Neuron (in vitro differentiated cells): Measurements from ENCODE around the gene ATP8A2.

ENCODE experiments used
- H2AFZ ChIP-seq: one replicate; pipeline ENCODE4 v1.6.1; 2013; ENCODE audit warnings: low read depth, mild to moderate bottlenecking, inconsistent platforms, low read length, moderate library complexity
- H3K27me3 ChIP-seq: one replicate; pipeline ENCODE4 v1.6.1; 2013; ENCODE audit warnings: low read length; ENCODE audit not compliant: insufficient read depth
- H3K36me3 ChIP-seq: one replicate; pipeline ENCODE4 v1.6.1; 2013; ENCODE audit warnings: low read length; ENCODE audit not compliant: insufficient read depth
- H3K4me1 ChIP-seq: one replicate; pipeline ENCODE4 v1.6.1; 2013; ENCODE audit warnings: low read length; ENCODE audit not compliant: insufficient read depth
- H3K4me3 ChIP-seq: 2 replicates; pipeline ENCODE4 v1.5.1; 2013; ENCODE audit warnings: mild to moderate bottlenecking, low read length, moderate library complexity
- H3K9me3 ChIP-seq: one replicate; pipeline ENCODE4 v1.6.1; 2013; ENCODE audit warnings: low read length

Gene ATP8A2

GRCh38 chr13:25965596-25965995, 593.8 kb downstream of the ATP8A2 start:
- Histone ChIP-seq H3K4me3 (no peak overlapping the region), H3K27me3 (no peaks in the 10 kb centered on the region), H2AFZ (no peak overlapping the region)

GRCh38 chr13:25966086-25966485, 594.3 kb downstream of the ATP8A2 start:
- no peaks in the 10 kb centered on the region for H3K27me3 ChIP-seq
- H3K4me1 ChIP-seq: no peaks in the 10 kb centered on the region
- H3K9me3 ChIP-seq: no peaks in the 10 kb centered on the region
- no peaks in the 10 kb centered on the region for H3K36me3 ChIP-seq
- no peak overlapping the region for H3K4me3 ChIP-seq
- H2AFZ ChIP-seq: no peak overlapping the region

More at GRCh38 chr13:25965596-25965995, 593.8 kb downstream of the ATP8A2 start:
- H3K9me3 ChIP-seq: no peaks in the 10 kb centered on the region
- H3K36me3 ChIP-seq: no peaks in the 10 kb centered on the region
- no peaks in the 10 kb centered on the region for H3K4me1 ChIP-seq

GRCh38 chr13:25967144-25967543, 595.4 kb downstream of the ATP8A2 start:
- Histone ChIP-seq H2AFZ (no peak overlapping the region), H3K27me3 (no peaks in the 10 kb centered on the region), H3K4me3 (no peak overlapping the region), H3K9me3 (no peaks in the 10 kb centered on the region), H3K4me1 (no peaks in the 10 kb centered on the region), H3K36me3 (no peaks in the 10 kb centered on the region)

- no peak overlapping the region for H2AFZ ChIP-seq
- H3K4me3 ChIP-seq: no peak overlapping the region
- no peaks in the 10 kb centered on the region for H3K4me1 ChIP-seq
- H3K9me3 ChIP-seq: no peaks in the 10 kb centered on the region
- H3K27me3 ChIP-seq: no peaks in the 10 kb centered on the region
- no peaks in the 10 kb centered on the region for H3K36me3 ChIP-seq
Measured at GRCh38 chr13:25971047-25971446, 599.3 kb downstream of the ATP8A2 start.

- Histone ChIP-seq H2AFZ (no peak overlapping the region), H3K9me3 (no peaks in the 10 kb centered on the region), H3K4me1 (no peaks in the 10 kb centered on the region), H3K27me3 (no peaks in the 10 kb centered on the region), H3K4me3 (no peak overlapping the region), H3K36me3 (no peaks in the 10 kb centered on the region)
Measured at GRCh38 chr13:25971459-25972145, 599.8 kb downstream of the ATP8A2 start.

- Histone ChIP-seq H3K27me3 (no peaks in the 10 kb centered on the region), H3K4me1 (no peaks in the 10 kb centered on the region), H3K36me3 (no peaks in the 10 kb centered on the region), H3K9me3 (no peaks in the 10 kb centered on the region), H2AFZ (no peak overlapping the region), H3K4me3 (no peak overlapping the region)
Measured at GRCh38 chr13:25973085-25973484, 601.3 kb downstream of the ATP8A2 start.

GRCh38 chr13:25973576-25973975, 601.8 kb downstream of the ATP8A2 start:
- Histone ChIP-seq H3K9me3 (no peaks in the 10 kb centered on the region), H2AFZ (no peak overlapping the region), H3K36me3 (no peaks in the 10 kb centered on the region), H3K4me1 (no peaks in the 10 kb centered on the region), H3K27me3 (no peaks in the 10 kb centered on the region), H3K4me3 (no peak overlapping the region)

- Histone ChIP-seq H3K36me3 (no peaks in the 10 kb centered on the region), H3K4me1 (peaks cover 4% of the 10 kb centered on the region), H3K4me3 (no peak overlapping the region), H3K27me3 (no peaks in the 10 kb centered on the region), H3K9me3 (no peaks in the 10 kb centered on the region), H2AFZ (no peak overlapping the region)
Measured at GRCh38 chr13:25977216-25977615, 605.4 kb downstream of the ATP8A2 start.

GRCh38 chr13:25977671-25978070, 605.9 kb downstream of the ATP8A2 start:
- H2AFZ ChIP-seq: no peak overlapping the region
- no peaks in the 10 kb centered on the region for H3K36me3 ChIP-seq
- H3K4me3 ChIP-seq: no peak overlapping the region
- H3K4me1 ChIP-seq: peaks cover 9% of the 10 kb centered on the region
- H3K9me3 ChIP-seq: no peaks in the 10 kb centered on the region
- H3K27me3 ChIP-seq: no peaks in the 10 kb centered on the region

GRCh38 chr13:25978961-25979360, 607.2 kb downstream of the ATP8A2 start:
- Histone ChIP-seq H3K9me3 (no peaks in the 10 kb centered on the region), H3K4me3 (no peak overlapping the region), H2AFZ (no peak overlapping the region), H3K36me3 (no peaks in the 10 kb centered on the region), H3K27me3 (no peaks in the 10 kb centered on the region), H3K4me1 (peaks cover 15% of the 10 kb centered on the region)

GRCh38 chr13:25979371-25979770, 607.6 kb downstream of the ATP8A2 start:
- no peak overlapping the region for H2AFZ ChIP-seq
- no peaks in the 10 kb centered on the region for H3K9me3 ChIP-seq
- H3K4me1 ChIP-seq: peaks cover 15% of the 10 kb centered on the region
- H3K27me3 ChIP-seq: no peaks in the 10 kb centered on the region
- no peaks in the 10 kb centered on the region for H3K36me3 ChIP-seq
- no peak overlapping the region for H3K4me3 ChIP-seq

- Histone ChIP-seq H2AFZ (no peak overlapping the region), H3K4me3 (no peak overlapping the region), H3K9me3 (no peaks in the 10 kb centered on the region), H3K27me3 (no peaks in the 10 kb centered on the region), H3K36me3 (no peaks in the 10 kb centered on the region), H3K4me1 (peaks cover 15% of the 10 kb centered on the region)
Measured at GRCh38 chr13:25980255-25980654, 608.5 kb downstream of the ATP8A2 start.

- H3K4me1 ChIP-seq: peaks cover 15% of the 10 kb centered on the region
- no peaks in the 10 kb centered on the region for H3K9me3 ChIP-seq
- no peak overlapping the region for H2AFZ ChIP-seq
- no peaks in the 10 kb centered on the region for H3K36me3 ChIP-seq
- no peak overlapping the region for H3K4me3 ChIP-seq
- H3K27me3 ChIP-seq: no peaks in the 10 kb centered on the region
Measured at GRCh38 chr13:25981060-25981459, 609.3 kb downstream of the ATP8A2 start.

GRCh38 chr13:25982907-25983306, 611.1 kb downstream of the ATP8A2 start:
- no peaks in the 10 kb centered on the region for H3K36me3 ChIP-seq
- H3K4me1 ChIP-seq: peaks cover 15% of the 10 kb centered on the region
- H2AFZ ChIP-seq: peak overlapping the region; percentile 21
- no peaks in the 10 kb centered on the region for H3K9me3 ChIP-seq
- H3K4me3 ChIP-seq: no peak overlapping the region
- H3K27me3 ChIP-seq: no peaks in the 10 kb centered on the region
